GM19099 (cell line): ENCODE measurements around the gene FAF1.

Experiments
- POLR2A ChIP-seq: IDR thresholded peaks from 3 replicates; pipeline ENCODE4 v1.6.1; 2011; ENCODE audit warnings: low read depth; ENCODE audit not compliant: insufficient read length; ENCODE audit errors: extremely low read depth

FAF1 gene

DNA sequence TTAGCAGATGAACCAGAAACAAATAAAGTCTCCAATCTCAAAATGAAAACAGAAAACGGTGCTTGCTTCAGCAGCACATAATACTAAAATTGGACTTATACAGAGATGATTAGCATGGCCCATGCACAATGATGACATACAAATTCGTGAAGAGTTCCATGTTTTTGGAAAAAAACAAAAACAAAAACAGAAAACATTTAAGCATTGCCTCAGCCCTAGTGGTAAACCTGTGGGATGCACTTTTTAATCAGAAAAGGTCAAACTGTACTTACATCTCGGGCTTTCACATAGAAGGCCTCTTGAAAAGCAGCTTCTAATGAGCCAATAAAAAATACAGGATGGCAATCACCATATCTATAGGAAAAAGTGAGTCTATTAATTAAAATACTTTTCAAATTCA, 377.7 kb downstream of the FAF1 start:
- no peak for TF ChIP-seq POLR2A

DNA sequence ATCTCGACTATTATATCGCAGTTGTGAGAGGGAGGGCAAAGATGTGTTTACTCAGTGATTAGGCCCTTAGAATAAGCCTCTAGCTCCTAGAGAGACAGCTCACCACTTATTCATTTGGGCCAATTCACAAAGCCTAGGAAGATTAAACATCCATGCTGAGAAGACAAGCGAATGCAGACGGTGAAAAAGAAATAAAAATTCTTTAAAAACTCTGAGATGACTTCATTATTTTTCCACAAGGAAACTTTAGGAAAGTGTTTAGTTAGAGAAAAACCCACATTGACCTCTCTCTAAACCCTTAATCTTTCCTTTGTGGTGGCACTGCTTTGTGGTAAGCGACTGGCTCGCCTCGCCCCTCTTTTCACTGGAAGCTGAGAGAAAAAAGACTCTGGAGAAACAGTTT, 390.0 kb downstream of the FAF1 start:
- no peak for TF ChIP-seq POLR2A

DNA sequence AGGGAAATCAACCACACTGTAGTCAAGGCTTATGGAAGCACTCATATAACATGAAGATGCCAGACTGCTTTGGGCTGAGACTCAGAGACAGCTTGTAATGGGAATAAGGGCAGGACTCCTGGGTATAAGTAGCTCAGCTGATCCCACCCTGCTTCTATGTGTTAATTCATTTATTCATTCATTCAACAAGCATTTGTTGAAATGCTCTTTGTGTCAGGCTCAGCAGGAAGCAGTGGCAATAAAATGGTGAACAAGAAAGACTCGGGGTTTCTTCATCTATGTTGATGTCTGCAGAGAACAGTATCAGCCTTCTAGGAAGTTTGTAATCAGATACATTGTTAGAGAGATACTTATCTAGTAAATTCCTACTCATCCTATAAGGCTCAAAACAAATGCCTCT, 391.3 kb downstream of the FAF1 start:
- no peak for TF ChIP-seq POLR2A

DNA sequence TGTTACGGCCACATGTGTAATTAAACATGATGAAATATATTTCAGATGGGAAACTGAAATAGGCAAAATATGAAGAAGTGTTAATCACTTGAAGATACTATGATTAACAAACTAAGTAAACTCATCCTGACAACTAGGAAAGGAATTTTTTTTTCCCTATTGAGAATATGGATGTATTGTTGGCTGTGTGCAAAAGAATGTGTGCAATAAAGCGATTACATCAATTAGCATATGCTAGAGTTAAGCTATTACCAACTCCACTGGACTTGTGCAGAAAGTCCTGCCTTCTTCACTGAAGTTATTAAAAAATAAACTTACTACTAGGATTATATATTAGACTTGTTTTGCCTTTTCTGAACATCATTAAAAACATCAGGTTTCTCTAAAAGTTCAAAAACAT, 393.7 kb downstream of the FAF1 start:
- TF ChIP-seq POLR2A: no peak

DNA sequence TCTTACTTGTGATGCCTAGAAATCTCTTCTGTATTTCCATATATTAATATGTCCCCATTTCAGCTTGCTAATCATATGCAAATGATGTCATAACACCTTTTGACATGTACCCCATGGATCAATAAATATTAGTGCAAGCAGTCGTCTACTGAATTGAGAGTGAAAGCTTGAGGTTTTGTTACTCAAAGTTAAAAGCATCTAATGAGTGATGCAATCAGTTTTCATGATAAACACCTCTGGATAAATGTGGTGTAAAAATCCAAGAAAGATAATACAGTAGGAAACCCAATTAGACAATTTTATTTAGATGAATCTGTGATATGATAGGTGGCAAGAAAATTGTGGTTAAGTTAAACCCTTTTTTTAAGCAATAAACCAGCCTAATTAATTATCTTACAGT, 395.6 kb downstream of the FAF1 start:
- TF ChIP-seq POLR2A: no peak

DNA sequence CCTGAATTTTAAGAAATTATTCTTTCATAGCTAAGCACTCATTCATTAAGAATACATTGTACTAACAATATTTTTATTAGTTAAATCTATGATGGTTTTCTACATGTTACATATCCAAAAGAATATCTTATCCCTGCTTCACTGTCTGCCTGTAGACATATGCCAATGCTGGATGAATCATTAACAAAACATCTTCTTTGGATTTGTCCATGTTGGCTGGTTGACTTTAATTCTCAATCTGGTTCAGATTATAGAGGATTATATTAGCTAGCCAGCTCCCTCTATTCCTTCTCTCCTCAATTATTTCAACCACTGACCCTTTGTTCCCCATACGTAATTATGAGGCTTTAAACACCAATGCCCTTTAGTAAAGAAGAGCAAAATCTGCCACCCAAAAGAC, 398.0 kb downstream of the FAF1 start:
- no peak for TF ChIP-seq POLR2A

DNA sequence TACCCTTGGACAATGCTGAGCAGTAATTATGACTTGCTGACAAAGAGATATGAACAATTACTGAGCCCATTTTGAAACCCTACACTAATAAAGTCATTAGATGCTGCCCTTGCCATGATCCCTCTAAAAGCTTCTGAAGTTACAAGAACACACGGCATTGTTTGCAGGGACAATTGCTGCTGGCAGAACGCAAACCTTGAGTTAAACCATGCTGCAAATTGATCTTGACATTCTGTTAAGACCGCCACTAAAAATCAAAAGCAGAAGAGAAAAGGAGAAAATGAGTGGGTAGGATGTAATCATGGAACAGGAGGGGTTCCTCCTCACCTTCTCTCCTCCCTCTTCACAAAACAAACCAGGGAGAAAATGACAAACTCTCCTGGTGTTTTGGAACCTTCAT, 400.6 kb downstream of the FAF1 start:
- TF ChIP-seq POLR2A: no peak

DNA sequence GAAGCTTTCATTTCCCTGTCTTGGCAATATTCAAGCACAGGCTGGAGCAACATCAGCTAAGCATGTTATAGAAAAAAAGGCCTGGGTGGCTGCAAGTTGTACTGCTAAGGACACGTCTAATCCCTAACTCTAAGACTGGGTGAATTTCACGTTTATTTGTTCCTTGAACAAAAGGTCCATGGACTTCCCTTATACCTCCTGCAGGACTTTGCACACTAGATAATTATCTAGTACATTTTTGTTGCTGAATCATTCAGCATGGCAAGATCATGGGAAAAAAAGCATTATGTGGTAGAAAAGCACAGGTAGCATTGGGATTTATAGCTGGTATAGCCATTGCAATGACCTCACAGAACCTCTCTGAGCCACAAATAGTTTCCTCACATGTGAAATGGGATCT, 406.1 kb downstream of the FAF1 start:
- no peak for TF ChIP-seq POLR2A

DNA sequence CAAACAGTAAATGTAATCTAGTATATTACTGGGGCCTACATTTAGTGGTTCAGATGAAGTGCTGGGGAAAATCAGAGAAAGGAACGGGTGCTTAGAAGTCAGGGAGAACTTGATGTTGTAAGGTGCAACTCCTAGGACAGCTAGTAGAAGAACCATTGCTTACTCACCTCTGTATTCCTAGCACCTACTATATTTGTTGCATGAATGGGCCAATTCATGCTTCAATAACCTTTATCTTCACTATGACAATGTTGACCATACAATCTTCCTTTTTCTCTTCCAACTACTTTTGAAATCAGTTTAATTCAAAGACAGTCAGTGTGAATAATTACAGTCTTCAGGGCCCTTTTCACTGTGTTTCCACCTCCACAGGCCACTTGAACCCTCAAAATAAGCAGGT, 411.8 kb downstream of the FAF1 start:
- no peak for TF ChIP-seq POLR2A

DNA sequence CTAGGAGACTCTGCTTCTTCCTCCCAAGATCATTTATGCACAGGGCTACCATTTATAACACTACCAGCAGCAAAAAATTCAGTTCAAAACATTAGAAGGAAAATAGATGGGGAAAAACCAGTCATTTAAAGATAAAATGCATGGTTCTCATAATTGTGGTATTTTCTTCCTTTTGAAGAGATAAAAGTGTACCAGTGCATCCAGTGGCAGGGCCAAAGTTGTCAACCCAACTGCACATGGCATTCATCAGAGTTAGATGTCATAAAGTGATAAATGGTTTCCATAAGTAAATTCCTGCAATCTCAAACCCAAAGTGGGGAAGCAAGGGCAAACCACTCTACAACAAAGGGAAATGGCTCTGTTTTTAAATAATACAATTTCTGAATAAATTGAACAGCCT, 417.7 kb downstream of the FAF1 start:
- no peak for TF ChIP-seq POLR2A

DNA sequence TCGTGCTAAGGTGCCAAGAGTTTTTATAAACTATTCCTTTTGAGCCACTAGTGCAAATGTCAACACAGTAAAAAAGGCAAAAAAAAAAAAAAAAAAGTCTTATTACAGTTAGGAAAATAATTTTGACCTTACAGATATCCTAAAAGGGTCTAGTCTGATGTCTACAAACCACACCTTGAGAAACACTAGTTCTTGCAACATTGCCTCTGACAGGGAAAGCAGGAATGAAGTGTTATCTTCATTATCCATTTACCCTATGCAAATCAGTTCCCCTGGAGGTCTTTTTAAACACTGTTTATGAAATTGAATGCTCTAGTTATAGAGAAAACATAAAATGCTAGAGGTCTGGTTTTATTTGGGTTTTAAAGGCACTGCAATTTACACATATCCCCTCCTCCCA, 421.6 kb downstream of the FAF1 start:
- TF ChIP-seq POLR2A: no peak

DNA sequence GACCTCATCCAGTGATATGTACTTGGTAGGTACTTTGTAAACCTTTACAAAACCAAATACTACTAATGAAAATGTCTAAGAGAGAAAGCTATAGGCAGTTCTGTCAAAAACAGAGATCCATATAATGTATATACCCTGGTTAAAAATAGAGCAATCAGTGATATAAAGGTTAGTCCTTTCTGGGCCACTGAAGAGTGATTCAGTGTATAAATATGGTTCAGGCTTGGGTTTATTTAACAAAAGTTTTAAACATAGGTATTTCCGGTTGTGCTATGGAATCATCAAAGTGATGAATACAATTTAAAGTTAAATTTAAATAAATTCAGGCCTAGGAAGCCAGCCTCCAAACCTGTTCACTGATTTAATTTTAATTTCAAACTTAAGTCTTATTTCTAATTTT, 428.5 kb downstream of the FAF1 start:
- no peak for TF ChIP-seq POLR2A

DNA sequence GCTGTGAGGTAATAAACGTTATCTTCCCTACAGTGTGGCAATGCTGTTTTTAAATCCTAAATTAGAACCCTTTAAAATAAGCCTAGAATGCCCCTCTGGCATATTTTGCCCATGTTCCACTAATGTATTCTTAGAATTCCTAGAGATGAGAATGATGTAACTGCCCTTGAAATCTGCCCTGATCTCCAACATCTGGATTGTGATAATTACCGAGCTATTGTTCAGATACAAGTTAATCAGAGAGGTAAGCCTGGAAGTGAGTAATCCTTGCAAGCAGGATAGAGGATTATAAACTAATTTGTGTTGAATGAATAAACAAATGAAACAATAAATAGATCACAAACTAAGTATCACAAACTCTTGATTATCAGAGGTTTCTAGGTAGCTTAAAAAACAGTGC, 429.0 kb downstream of the FAF1 start:
- no peak for TF ChIP-seq POLR2A

DNA sequence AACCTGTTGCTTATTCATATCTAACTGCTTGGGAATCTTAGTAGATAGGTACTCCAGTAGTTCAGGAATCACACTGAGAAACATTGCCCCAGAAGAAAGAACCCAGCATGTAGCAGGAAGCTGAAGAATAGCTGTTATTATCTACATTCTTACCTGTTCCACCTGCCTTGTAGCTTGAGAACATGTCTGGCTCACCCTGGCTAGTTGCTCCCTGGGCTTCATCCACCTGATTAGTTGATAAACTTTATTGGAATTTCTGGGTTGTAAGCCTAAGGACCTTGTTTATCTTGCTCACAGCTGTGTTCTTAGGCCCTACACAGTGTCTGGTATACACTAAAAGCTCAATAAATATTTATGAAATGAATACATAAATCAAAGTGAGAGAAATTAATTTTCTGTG, 430.6 kb downstream of the FAF1 start:
- no peak for TF ChIP-seq POLR2A

DNA sequence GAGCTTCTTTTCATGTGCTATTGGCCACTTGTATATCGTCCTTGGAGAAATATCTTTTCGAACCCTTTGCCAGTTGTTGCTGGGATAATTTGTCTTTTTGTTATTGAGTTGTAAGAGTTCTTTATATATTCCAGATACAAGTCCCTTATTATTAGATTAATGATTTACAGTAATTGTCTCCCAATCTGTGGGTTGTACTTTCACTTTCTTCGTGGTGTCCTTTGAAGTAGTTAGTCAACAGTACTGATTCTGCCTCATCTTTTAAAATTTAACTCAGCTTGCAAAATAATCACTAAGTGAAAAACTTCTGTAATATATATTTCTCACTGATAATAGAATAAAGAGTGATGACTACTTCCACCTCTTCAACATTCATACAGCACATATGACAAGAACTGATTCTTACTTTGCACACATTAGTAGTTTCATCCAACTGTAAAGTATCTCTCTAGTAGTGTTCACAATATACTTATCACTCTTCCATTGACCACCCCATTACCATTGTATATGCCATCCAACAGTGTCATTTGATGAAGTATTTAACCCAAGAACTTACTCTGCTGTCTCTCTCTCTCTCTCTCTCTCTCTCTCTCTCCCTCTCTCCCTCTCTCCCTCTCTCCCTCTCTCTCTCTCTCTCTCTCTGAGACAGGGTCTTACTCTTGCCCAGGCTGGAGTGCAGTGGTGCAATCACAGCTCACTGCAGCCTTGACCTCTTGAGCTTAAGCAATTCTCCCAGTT, 432.6 kb downstream of the FAF1 start:
- TF ChIP-seq POLR2A: no peak

DNA sequence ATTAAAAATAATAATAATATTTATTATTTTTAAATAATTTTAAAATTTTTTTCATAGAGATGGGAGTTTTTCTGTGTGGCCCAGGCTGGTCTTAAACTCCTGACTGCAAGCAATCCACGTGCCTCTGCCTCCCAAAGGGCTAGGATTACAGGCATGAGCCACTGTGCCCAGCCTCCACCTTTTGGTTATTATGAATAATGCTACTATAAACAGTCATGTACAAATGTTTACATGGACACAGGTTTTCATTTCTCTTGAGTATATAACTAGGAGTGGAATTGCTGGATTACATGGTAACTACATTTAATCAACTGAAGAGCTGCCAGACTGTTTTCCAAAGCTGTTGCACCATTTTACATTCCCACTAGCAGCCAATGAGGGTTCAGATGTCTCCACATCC, 433.6 kb downstream of the FAF1 start:
- TF ChIP-seq POLR2A: no peak

DNA sequence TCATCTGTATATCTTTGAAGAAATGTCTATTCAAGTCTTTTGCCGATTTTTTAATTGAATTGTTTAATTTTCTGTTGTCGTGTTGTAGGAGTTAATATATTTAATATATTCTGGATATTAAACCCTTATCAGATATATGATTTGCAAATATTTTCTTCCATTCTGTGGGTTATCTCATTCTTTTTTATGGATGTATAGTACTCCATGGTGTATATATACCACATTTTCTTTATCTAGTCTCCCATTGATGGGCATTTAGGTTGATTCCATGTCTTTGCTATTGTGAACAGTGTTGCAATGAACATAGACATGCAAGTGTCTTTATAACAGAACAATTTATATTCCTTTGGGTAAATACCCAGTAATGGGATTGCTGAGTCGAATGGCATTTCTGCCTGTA, 436.5 kb downstream of the FAF1 start:
- no peak for TF ChIP-seq POLR2A
